ENCODE measurements around the gene CCL13.

- TF ChIP-seq CBX2 (IDR thresholded peaks at IDR 0.05; ENCODE audit: borderline replicate concordance, low read depth) (no peak), CTCF (IDR thresholded peaks at IDR 0.05) (no peak), RAD21 (conservative IDR thresholded peaks at IDR 0.05 in 1 of 2, IDR thresholded peaks at IDR 0.05 in 1 of 2) (no peak), HOXA7 (CRISPR knock-in tag; IDR thresholded peaks at IDR 0.05) (no peak), KDM1A (IDR thresholded peaks at IDR 0.05; ENCODE audit: low read depth) (no peak), FOSL2 (IDR thresholded peaks at IDR 0.05) (no peak), FOSL2 (CRISPR knock-in tag; IDR thresholded peaks at IDR 0.05) (no peak), SMC3 (IDR thresholded peaks at IDR 0.05) (no peak), BHLHE40 (IDR thresholded peaks at IDR 0.05; ENCODE audit: low read depth, low read length) (no peak)
Measured at GRCh38 chr17:34384822-34385605, 28.7 kb downstream of the CCL13 start.
